ENCODE measurements around the gene EDDM13. TPM values are rescaled to one million over a fixed set of nuclear protein-coding genes. Genes with fewer than 3 reads are reported as not detected.
A peak's percentile ranks its signal among the peaks of the same experiment; 100 is the strongest.

EDDM13 gene
- total and polyA plus RNA-seq, 2 of the 8 experiments (the other 6 are each of a cell fraction or from before 2014, with no cell fraction given): not detected

GRCh38 chr19:56314018-56314380 is 41.5 kb downstream of the EDDM13 start (continued):
- no peak for TF ChIP-seq CHD7 (IDR thresholded peaks at IDR 0.05; ENCODE audit: insufficient replicate concordance, low read length)
- TF ChIP-seq RXRA (IDR thresholded peaks at IDR 0.05; ENCODE audit: insufficient read depth, low read depth, low read length): no peak
- peak; percentile 1 for TF ChIP-seq KDM4A (IDR thresholded peaks at IDR 0.05; ENCODE audit: low read depth, low read length, severe bottlenecking)
